Neural progenitor cell (in vitro differentiated cells): ENCODE data around the gene ARSA. TPM values are rescaled to one million over a fixed set of nuclear protein-coding genes. Genes with fewer than 3 reads are reported as not detected.
A peak's percentile ranks its signal among the peaks of the same experiment; 100 is the strongest.

Experiments used
- DNase-seq: peaks from one replicate; pipeline ENCODE4 v3.0.0-alpha.2; 2016; ENCODE audit warnings: low spot score
- H2AFZ ChIP-seq: fragments of 200-600 bp; sonication (generic); replicated peaks from 2 replicates; pipeline ENCODE4 v1.6.1; 2016; ENCODE audit warnings: antibody characterized with exemption
- H3F3A ChIP-seq: fragments of 200-600 bp; sonication (generic); 2 replicates; pipeline ENCODE4 v1.6.1; 2016; ENCODE audit warnings: antibody characterized with exemption, low read depth
- H3K27ac ChIP-seq: fragments of 200-600 bp; sonication (generic); 2 replicates; pipeline ENCODE4 v1.5.1; 2016; ENCODE audit warnings: mild to moderate bottlenecking
- H3K27me3 ChIP-seq: fragments of 200-600 bp; sonication (generic); 2 replicates; pipeline ENCODE4 v1.6.1; 2016; ENCODE audit warnings: mild to moderate bottlenecking, moderate library complexity
- H3K36me3 ChIP-seq: fragments of 200-600 bp; sonication (generic); 2 replicates; pipeline ENCODE4 v1.5.1; 2016
- H3K4me1 ChIP-seq: fragments of 200-600 bp; sonication (generic); 2 replicates; pipeline ENCODE4 v1.6.1; 2016; ENCODE audit warnings: mixed run types
- H3K4me2 ChIP-seq: fragments of 200-600 bp; sonication (generic); 2 replicates; pipeline ENCODE4 v1.6.1; 2016
- H3K4me3 ChIP-seq: fragments of 200-600 bp; sonication (generic); 2 replicates; pipeline ENCODE4 v1.5.1; 2016
- H3K79me2 ChIP-seq: fragments of 200-600 bp; sonication (generic); 2 replicates; pipeline ENCODE4 v1.6.1; 2016; ENCODE audit warnings: low read depth
- H3K9ac ChIP-seq: fragments of 200-600 bp; sonication (generic); 2 replicates; pipeline ENCODE4 v1.6.1; 2016
- H3K9me3 ChIP-seq: fragments of 200-600 bp; sonication (generic); 2 replicates; pipeline ENCODE4 v1.5.1; 2016; ENCODE audit warnings: low read depth
- H4K20me1 ChIP-seq: fragments of 200-600 bp; sonication (generic); 2 replicates; pipeline ENCODE4 v1.6.1; 2016; ENCODE audit warnings: low read depth
- H3K27ac Mint-ChIP-seq: 3 replicates; pipeline ENCODE4 v1.8.0; 2021; ENCODE audit warnings: mixed read lengths
- H3K27me3 Mint-ChIP-seq: 2 replicates; pipeline ENCODE4 v1.8.0; 2022; ENCODE audit warnings: low read depth, mild to moderate bottlenecking, inconsistent platforms, moderate library complexity, mixed read lengths; ENCODE audit not compliant: insufficient read depth
- H3K36me3 Mint-ChIP-seq: 3 replicates; pipeline ENCODE4 v1.8.0; 2021; ENCODE audit warnings: mixed read lengths
- H3K4me1 Mint-ChIP-seq: 3 replicates; pipeline ENCODE4 v1.8.0; 2021; ENCODE audit warnings: mixed read lengths
- H3K4me3 Mint-ChIP-seq: 3 replicates; pipeline ENCODE4 v1.8.0; 2021; ENCODE audit warnings: mild to moderate bottlenecking, moderate library complexity, mixed read lengths
- H3K9me3 Mint-ChIP-seq: 3 replicates; pipeline ENCODE4 v1.8.0; 2020; ENCODE audit warnings: mixed read lengths
- CTCF ChIP-seq: fragments of 200-600 bp; sonication (generic); IDR thresholded peaks from 2 replicates; pipeline ENCODE4 v1.5.1; 2017; ENCODE audit warnings: antibody characterized with exemption, mild to moderate bottlenecking
- EZH2 ChIP-seq: fragments of 200-600 bp; sonication (generic); IDR thresholded peaks from 2 replicates; pipeline ENCODE4 v1.6.1; 2017; ENCODE audit warnings: antibody characterized with exemption, mild to moderate bottlenecking, moderate library complexity
- EZH2phosphoT487 ChIP-seq: fragments of 200-600 bp; sonication (generic); IDR thresholded peaks from 2 replicates; pipeline ENCODE4 v1.6.1; 2017; ENCODE audit warnings: antibody characterized with exemption
- total RNA-seq: library from RNA; depleted of rRNA; stranded (reverse); fragments of >200 nt; gene quantifications from 2 replicates; pipeline ENCODE4 v1.2.3, GENCODE V29; 2015; ENCODE audit warnings: low replicate concordance

The ARSA gene
- total RNA-seq, 1 donor from 2014 or later = 4.2 TPM

DNA sequence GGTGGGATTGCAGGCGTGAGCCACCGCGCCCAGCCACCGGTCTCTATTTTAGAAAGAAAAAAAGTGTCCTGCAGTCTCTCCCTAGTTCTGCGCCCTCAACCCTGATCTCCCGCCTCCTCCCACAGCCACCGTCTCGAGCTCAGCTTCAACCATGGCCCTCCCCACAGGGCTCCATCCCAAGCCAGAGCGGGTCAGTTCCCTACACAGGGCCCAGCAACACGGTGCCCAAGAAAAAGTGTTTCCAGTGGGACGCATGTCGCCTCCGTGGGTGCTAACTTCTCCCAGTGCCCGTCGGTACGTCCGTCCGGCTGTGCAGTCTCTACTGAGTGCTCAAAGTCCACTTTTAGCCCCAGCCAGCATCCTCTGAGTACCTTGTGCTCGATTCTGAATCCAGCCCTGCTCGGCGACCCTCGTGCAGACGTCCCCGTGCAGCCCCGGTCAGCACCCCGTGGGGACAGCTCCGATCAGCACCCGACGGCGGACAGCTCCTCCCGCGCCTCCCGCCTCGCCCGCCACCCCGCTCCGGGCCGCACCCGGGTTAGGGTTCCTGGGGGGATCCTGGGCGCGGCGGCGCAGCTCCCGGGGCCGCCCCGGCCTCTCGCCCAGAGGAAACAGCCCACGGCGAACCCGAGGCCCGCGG is 28.0 kb downstream of the ARSA start:
- TF ChIP-seq EZH2phosphoT487 (no peak), EZH2 (no peak), CTCF (no peak)
- peaks cover 4% of the 10 kb centered on the region for H3K4me1 ChIP-seq
- peak overlapping the region; percentile 88 for H3K4me2 ChIP-seq
- peaks cover 16% of the 10 kb centered on the region for H3K36me3 Mint-ChIP-seq
- peaks cover 2% of the 10 kb centered on the region for H3K9me3 Mint-ChIP-seq
- no peaks in the 10 kb centered on the region for H3K79me2 ChIP-seq
- no peak overlapping the region for H2AFZ ChIP-seq
- peaks cover 70% of the 10 kb centered on the region for H3K27me3 ChIP-seq
- H3K27me3 Mint-ChIP-seq = peaks cover 15% of the 10 kb centered on the region
- peak; percentile 88 for DNase-seq
- peak overlapping the region; percentile 89 for H3K4me3 Mint-ChIP-seq
- H3K27ac Mint-ChIP-seq = peak overlapping the region; percentile 58
- peaks cover 19% of the 10 kb centered on the region for H3K4me1 Mint-ChIP-seq
- no peaks in the 10 kb centered on the region for H3K9me3 ChIP-seq
- peak overlapping the region; percentile 39 for H3K4me3 ChIP-seq
- H3K9ac ChIP-seq = no peak overlapping the region
- H3K27ac ChIP-seq = no peak overlapping the region
- H3F3A ChIP-seq = no peaks in the 10 kb centered on the region
- H4K20me1 ChIP-seq = peaks cover 21% of the 10 kb centered on the region
- H3K36me3 ChIP-seq = no peaks in the 10 kb centered on the region

GRCh38 chr22:50597097-50597496 is 30.9 kb downstream of the ARSA start:
- no peaks in the 10 kb centered on the region for H3K79me2 ChIP-seq
- H3K9me3 Mint-ChIP-seq = peaks cover 2% of the 10 kb centered on the region
- H2AFZ ChIP-seq = no peak overlapping the region
- H3K27me3 ChIP-seq = peaks cover 43% of the 10 kb centered on the region
- no peak overlapping the region for H3K4me2 ChIP-seq
- no peaks in the 10 kb centered on the region for H3K9me3 ChIP-seq
- H3K36me3 Mint-ChIP-seq = peaks cover 18% of the 10 kb centered on the region
- H3K27ac ChIP-seq = no peak overlapping the region
- H3K27ac Mint-ChIP-seq = no peak overlapping the region
- H3K27me3 Mint-ChIP-seq = peaks cover 16% of the 10 kb centered on the region
- peaks cover 11% of the 10 kb centered on the region for H3K4me1 Mint-ChIP-seq
- H3K4me1 ChIP-seq = peaks cover 4% of the 10 kb centered on the region
- H3K36me3 ChIP-seq = no peaks in the 10 kb centered on the region
- peaks cover 20% of the 10 kb centered on the region for H4K20me1 ChIP-seq
- H3K4me3 Mint-ChIP-seq = peak overlapping the region; percentile 3
- no peaks in the 10 kb centered on the region for H3F3A ChIP-seq
- H3K4me3 ChIP-seq = no peak overlapping the region
- no peak overlapping the region for H3K9ac ChIP-seq
- TF ChIP-seq EZH2 (no peak), EZH2phosphoT487 (no peak)
- DNase-seq = no peak

DNA sequence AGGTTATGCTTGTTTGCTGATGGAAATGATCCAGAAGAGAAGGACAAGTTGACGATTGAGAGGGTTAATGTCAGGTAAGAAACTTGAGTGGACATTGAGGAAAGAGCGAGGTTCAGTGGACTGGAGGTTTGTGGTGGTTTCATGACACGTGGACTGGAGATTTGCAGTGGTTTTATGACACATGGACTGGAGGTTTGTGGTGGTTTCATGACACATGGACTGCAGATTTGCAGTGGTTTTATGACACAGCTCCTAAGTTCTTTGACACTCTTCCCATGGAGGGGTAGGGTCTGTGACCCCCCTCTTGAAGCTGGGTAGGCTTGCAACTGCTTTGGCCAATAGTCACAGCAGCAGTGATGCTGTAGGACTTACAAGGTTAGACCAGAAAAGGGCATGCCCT is 32.8 kb downstream of the ARSA start:
- Histone ChIP-seq H3K27ac (no peak overlapping the region), H4K20me1 (peaks cover 9% of the 10 kb centered on the region), H3K27me3 (peaks cover 24% of the 10 kb centered on the region), H3K9ac (no peak overlapping the region), H3K4me1 (no peaks in the 10 kb centered on the region), H3K4me3 (no peak overlapping the region), H3K36me3 (no peaks in the 10 kb centered on the region), H3F3A (no peaks in the 10 kb centered on the region), H3K4me2 (no peak overlapping the region), H2AFZ (no peak overlapping the region), H3K9me3 (no peaks in the 10 kb centered on the region), H3K79me2 (no peaks in the 10 kb centered on the region)
- Mint-ChIP-seq H3K27me3 (peaks cover 14% of the 10 kb centered on the region), H3K9me3 (peaks cover 2% of the 10 kb centered on the region), H3K4me1 (peaks cover 5% of the 10 kb centered on the region), H3K27ac (no peak overlapping the region), H3K36me3 (peaks cover 17% of the 10 kb centered on the region), H3K4me3 (no peak overlapping the region)
- no peak for DNase-seq
- no peak for TF ChIP-seq EZH2

DNA sequence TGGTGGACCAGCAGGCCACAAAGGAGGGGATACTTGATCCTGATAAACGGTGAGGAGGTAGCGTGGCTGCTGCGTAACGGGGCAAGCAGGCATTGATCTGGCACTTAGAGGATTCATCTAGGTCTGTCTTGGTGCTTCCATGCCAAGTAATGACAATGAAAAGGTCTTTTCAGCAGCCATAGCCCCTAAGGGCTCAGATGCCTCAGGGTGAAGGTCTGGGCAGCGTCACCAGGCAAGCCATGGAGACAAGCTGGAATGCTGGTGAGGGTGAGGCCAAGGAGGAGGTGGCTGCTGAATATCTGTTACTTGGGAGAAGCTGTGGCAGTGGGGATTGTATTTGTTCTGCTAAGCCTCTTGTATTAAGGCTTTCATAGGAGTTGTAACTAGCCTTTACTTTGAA is 40.5 kb downstream of the ARSA start:
- no peaks in the 10 kb centered on the region for H3K9me3 ChIP-seq
- no peak overlapping the region for H3K9ac ChIP-seq
- peaks cover 8% of the 10 kb centered on the region for H3K27me3 Mint-ChIP-seq
- DNase-seq = no peak
- H3K27ac Mint-ChIP-seq = no peak overlapping the region
- no peak overlapping the region for H3K4me2 ChIP-seq
- H3K4me3 Mint-ChIP-seq = no peak overlapping the region
- H3K79me2 ChIP-seq = no peaks in the 10 kb centered on the region
- no peak for TF ChIP-seq CTCF
- TF ChIP-seq EZH2phosphoT487 = no peak
- TF ChIP-seq EZH2 = no peak
- peaks cover 4% of the 10 kb centered on the region for H3K4me1 ChIP-seq
- H4K20me1 ChIP-seq = no peaks in the 10 kb centered on the region
- no peak overlapping the region for H3K27ac ChIP-seq
- H3K36me3 Mint-ChIP-seq = no peaks in the 10 kb centered on the region
- H3F3A ChIP-seq = peaks cover 10% of the 10 kb centered on the region
- H3K36me3 ChIP-seq = no peaks in the 10 kb centered on the region
- H3K27me3 ChIP-seq = peaks cover 4% of the 10 kb centered on the region
- no peak overlapping the region for H3K4me3 ChIP-seq
- H2AFZ ChIP-seq = no peak overlapping the region
- no peaks in the 10 kb centered on the region for H3K9me3 Mint-ChIP-seq
- peaks cover 10% of the 10 kb centered on the region for H3K4me1 Mint-ChIP-seq
